GM12874 (cell line): ENCODE data around the gene FOXRED1.

Experiments
- TF ChIP-seq, protein P1 (sequence below): IDR thresholded peaks from 2 replicates; pipeline ENCODE4 v1.5.1; 2011; ENCODE audit warnings: low read depth, mild to moderate bottlenecking, control low read depth, low read length, moderate library complexity; ENCODE audit not compliant: insufficient read depth

FOXRED1 gene

DNA sequence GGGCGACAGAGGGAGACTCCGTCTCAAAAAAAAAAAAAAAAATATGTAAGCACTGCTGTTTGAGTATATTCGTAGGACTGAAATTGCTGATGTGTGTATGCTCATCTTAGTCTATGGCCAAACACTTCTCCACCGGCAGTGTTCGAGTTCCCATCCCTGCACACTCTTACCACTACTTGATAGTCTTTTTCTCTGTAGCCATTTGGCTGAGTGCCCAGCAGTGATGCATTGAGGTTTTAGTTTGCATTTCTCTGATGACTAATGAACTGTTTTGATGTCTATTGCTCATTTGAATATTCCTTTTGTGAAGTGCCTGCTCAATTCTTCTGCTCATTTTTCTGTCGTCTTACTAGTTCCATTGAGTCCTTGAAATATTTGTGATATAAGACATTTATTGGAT lies 15.9 kb downstream of the FOXRED1 start:
- TF ChIP-seq, protein P1, sequence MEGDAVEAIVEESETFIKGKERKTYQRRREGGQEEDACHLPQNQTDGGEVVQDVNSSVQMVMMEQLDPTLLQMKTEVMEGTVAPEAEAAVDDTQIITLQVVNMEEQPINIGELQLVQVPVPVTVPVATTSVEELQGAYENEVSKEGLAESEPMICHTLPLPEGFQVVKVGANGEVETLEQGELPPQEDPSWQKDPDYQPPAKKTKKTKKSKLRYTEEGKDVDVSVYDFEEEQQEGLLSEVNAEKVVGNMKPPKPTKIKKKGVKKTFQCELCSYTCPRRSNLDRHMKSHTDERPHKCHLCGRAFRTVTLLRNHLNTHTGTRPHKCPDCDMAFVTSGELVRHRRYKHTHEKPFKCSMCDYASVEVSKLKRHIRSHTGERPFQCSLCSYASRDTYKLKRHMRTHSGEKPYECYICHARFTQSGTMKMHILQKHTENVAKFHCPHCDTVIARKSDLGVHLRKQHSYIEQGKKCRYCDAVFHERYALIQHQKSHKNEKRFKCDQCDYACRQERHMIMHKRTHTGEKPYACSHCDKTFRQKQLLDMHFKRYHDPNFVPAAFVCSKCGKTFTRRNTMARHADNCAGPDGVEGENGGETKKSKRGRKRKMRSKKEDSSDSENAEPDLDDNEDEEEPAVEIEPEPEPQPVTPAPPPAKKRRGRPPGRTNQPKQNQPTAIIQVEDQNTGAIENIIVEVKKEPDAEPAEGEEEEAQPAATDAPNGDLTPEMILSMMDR, result no peak

DNA sequence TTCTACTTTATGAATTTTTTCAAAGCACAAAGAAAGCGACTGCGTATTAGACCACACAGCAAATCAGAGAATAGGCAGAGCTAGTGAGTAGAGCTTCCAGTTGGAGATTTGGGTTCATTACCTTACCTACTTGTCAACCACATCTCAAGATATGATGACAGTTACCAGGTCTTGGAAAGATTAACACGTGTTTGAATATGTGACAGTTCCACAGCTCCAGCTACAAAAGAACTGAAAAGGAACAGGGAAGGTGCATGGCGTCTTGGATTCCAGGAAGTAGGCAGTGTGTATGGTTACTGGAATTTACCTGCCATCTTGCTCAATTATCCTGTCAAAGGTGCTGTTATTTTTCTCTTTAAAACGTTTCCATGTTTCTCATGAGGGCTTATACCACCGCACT lies 19.3 kb downstream of the FOXRED1 start:
- TF ChIP-seq, protein P1, result no peak

DNA sequence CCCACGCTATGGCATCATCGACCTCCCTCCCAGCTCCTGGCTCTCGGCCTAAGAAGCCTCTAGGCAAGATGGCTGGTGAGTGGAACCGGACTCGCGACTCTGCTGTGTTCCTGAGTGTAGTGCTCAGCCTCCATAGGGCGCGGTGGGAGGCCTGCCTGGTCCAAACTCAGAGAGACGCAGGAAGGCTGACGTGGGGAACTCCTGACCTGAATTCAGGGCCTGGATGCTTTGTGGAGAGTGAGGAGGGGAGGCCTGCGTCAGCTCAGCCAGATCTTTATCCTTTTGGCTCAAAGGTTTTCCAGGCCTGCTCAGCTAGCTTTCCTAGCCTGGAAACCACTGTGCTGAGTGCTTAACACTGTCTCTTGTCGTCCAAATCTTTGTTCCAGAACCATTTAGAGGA lies 21.9 kb downstream of the FOXRED1 start:
- TF ChIP-seq, protein P1, result no peak

DNA sequence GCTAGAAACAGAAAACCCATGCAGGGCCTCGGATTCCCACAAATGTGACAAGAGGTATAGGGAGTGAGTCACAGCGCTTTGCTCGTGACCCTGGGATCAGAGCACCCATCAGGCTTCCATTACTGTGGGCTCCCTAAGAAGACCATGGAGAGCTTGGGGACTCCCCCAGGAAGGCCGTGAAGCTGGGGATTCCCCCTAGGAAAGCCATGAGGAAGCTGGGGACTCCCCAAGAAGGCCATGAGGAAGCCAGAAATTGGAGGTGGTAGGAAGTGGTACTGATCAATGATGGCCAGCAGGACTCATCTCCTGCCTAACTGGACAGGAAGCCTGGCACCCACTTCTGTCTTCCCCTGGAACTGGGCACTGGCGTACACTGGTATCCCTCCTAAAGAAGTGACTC lies 24.8 kb downstream of the FOXRED1 start:
- TF ChIP-seq, protein P1, result no peak

DNA sequence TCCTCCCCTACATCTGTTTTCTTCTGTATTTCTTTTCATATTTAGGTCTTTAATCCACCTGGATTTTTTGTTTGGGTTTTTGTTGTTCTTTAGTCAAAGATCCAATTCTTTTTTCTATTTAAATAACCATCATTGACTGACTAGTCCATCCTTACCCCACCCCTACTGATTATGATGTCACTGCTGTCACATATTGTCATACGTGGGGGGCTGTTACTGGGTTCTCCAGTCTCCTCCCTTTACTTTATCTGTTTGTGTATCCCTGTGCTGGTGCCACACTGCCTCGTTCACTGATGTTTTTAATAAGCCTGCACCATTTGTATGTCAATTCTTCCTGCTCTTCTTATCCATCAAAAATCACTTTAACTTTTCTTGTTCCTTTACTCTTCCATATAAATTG lies 28.1 kb downstream of the FOXRED1 start:
- TF ChIP-seq, protein P1, result no peak

DNA sequence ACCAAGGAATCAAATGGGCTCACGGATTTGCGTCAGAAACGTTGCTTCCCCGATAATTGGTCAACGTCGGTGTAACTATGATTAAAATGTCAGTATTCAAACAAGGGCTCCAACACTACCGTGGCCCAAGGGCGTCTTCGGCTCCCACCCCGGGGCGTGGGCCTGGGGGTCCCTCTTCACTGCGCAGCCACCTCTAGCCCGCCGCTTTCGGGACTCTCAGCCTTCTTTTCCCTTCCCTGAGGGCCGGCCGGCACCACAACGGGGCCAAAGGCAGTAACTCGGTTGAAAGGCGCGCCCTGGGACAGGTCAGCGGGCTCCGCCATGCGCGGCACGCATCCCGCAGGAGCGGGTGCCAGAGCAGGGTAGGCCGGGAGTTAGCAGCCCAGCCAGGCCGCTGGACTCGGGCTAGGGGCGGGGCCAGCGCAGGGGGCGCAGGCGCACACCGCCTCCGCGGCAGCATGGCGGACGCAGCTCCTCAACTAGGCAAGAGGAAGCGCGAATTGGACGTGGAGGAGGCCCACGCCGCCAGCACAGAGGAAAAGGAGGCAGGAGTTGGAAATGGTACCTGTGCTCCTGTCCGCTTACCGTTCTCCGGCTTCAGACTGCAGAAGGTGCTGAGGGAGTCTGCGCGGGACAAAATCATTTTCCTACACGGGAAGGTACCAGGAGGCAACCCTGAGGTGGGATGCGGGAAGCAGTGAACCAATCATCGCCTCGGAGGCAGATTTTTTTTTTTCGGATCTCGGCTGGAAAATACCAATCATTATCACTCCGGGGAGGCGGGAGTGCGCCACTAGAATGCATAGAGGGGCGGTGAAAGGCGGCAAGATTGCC lies 34.9 kb downstream of the FOXRED1 start, which contains the start of gene DCPS:
Gene DCPS (plus strand): TSS at position 438 of the 834 bp plus-strand sequence. CDS start 21 bp downstream, at position 459.
- TF ChIP-seq, protein P1, result no peak

DNA sequence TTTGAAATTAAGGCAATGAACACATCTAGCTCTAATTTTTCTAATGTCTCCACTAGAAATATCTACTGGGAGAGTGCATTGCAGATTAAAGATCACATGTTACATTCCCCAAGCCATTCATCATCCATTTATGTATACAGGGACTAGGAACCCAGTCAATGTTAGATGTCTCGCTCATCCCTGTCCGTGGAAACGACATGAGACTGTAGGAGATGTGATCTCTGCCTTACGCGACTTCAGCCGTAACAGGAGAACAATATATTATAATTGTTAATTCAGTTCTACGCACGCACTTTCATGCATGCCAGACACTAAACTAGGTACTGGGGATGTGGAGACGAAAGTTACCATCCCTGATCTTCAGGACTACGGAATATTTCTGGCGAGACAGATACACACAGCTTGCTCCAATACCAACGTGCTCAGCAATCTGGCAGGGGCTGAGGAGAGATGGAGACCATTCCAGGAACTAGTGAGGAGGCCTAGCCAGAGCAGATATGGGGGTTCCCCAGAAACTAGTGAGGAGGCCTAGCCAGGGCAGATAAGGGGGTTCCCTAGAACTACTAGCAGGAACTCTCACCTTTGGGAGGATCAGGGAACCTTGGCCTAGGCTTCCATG lies 35.6 kb downstream of the FOXRED1 start:
- TF ChIP-seq, protein P1, result no peak
